Measurements from ENCODE around the gene IGSF8.

DNA sequence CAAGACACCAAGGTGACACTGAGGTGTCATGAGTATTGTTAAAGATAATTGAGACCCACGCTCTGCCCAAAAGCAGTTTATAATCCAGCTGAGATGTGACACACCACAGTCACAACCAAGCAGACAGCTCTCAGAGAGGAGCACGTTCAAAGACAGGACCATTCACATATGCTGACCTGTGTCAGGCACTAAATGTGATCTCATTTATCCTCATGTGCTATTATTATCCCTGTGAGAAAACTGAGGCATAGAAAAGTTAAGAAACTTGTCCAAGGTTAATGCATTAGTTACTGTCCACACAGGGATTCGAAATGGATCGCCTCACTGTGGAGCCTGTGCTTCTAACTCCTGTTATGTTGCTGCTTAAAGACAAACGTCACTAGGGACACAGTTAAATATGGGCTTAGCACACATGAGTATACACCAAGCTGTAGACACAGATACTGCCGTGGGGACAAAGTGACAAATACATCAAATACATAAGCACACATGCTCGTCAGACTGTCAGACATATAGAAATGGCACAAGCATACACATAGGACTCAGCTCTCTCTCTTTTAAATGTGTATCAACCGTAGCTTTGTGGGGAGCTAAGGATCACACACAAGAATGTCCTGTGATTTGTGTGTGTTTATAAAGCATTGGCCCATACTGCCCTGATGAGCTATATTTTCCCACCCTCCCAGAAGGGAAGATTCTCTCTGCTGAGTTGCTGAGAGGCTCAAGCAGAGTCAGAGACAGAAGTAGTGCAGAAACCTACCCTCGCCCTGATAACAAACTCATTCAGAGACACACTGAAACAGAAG is 3.5 kb upstream of the IGSF8 start:
- TF ChIP-seq CTCF (IDR thresholded peaks at IDR 0.05) (no peak), TCF7L2 (IDR thresholded peaks at IDR 0.05; ENCODE audit: low read depth, low read length) (no peak), SIN3A (IDR thresholded peaks at IDR 0.05; ENCODE audit: borderline replicate concordance, insufficient read depth, low read depth, low read length) (no peak), POLR2AphosphoS5 (IDR thresholded peaks at IDR 0.05; ENCODE audit: low read depth, low read length) (no peak)
- TF ChIP-seq, protein P1, sequence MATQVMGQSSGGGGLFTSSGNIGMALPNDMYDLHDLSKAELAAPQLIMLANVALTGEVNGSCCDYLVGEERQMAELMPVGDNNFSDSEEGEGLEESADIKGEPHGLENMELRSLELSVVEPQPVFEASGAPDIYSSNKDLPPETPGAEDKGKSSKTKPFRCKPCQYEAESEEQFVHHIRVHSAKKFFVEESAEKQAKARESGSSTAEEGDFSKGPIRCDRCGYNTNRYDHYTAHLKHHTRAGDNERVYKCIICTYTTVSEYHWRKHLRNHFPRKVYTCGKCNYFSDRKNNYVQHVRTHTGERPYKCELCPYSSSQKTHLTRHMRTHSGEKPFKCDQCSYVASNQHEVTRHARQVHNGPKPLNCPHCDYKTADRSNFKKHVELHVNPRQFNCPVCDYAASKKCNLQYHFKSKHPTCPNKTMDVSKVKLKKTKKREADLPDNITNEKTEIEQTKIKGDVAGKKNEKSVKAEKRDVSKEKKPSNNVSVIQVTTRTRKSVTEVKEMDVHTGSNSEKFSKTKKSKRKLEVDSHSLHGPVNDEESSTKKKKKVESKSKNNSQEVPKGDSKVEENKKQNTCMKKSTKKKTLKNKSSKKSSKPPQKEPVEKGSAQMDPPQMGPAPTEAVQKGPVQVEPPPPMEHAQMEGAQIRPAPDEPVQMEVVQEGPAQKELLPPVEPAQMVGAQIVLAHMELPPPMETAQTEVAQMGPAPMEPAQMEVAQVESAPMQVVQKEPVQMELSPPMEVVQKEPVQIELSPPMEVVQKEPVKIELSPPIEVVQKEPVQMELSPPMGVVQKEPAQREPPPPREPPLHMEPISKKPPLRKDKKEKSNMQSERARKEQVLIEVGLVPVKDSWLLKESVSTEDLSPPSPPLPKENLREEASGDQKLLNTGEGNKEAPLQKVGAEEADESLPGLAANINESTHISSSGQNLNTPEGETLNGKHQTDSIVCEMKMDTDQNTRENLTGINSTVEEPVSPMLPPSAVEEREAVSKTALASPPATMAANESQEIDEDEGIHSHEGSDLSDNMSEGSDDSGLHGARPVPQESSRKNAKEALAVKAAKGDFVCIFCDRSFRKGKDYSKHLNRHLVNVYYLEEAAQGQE (IDR thresholded peaks at IDR 0.05; ENCODE audit: insufficient read depth in 1 of 2, low read depth in 2 of 2, low read length in 1 of 2): no peak
